Measurements from ENCODE around the gene ARHGEF7.
"Not testable (repeated sequence)": the region's sequence is repeated elsewhere in the genome, so short reads cannot be mapped to it uniquely, and the experiment has no call there.

The ARHGEF7 gene

GRCh38 chr13:111115061-111115964 lies at the start of gene ARHGEF7:
ARHGEF7 (plus strand) TSS chr13:111115310; CDS start chr13:111115527, 217 bp downstream.
- DNase-seq: no peak

GRCh38 chr13:111065698-111066097 lies 49.4 kb upstream of the ARHGEF7 start:
- DNase-seq: no peak

GRCh38 chr13:111066544-111066943 lies 48.6 kb upstream of the ARHGEF7 start:
- no peak for DNase-seq

- no peak for DNase-seq
Measured at GRCh38 chr13:111068009-111068350, 47.1 kb upstream of the ARHGEF7 start.

- not testable (repeated sequence) for DNase-seq
Measured at GRCh38 chr13:111071120-111071519, 44.0 kb upstream of the ARHGEF7 start.

GRCh38 chr13:111071526-111071925 lies 43.6 kb upstream of the ARHGEF7 start:
- not testable (repeated sequence) for DNase-seq

- no peak for DNase-seq
Measured at GRCh38 chr13:111074826-111075225, 40.3 kb upstream of the ARHGEF7 start.

GRCh38 chr13:111076155-111077013 lies 38.7 kb upstream of the ARHGEF7 start:
- no peak for DNase-seq

GRCh38 chr13:111079375-111079774 lies 35.7 kb upstream of the ARHGEF7 start:
- no peak for DNase-seq

GRCh38 chr13:111080642-111081041 lies 34.5 kb upstream of the ARHGEF7 start:
- no peak for DNase-seq

GRCh38 chr13:111082240-111082639 lies 32.9 kb upstream of the ARHGEF7 start:
- no peak for DNase-seq

- DNase-seq: not testable (repeated sequence)
Measured at GRCh38 chr13:111082769-111083168, 32.3 kb upstream of the ARHGEF7 start.

GRCh38 chr13:111083693-111084092 lies 31.4 kb upstream of the ARHGEF7 start:
- not testable (repeated sequence) for DNase-seq

- DNase-seq: no peak
Measured at GRCh38 chr13:111090169-111090568, 24.9 kb upstream of the ARHGEF7 start.

GRCh38 chr13:111092685-111093084 lies 22.4 kb upstream of the ARHGEF7 start:
- DNase-seq: no peak

GRCh38 chr13:111093136-111093535 lies 22.0 kb upstream of the ARHGEF7 start:
- no peak for DNase-seq

- DNase-seq: no peak
Measured at GRCh38 chr13:111093634-111094033, 21.5 kb upstream of the ARHGEF7 start.

- no peak for DNase-seq
Measured at GRCh38 chr13:111095031-111095840, 19.9 kb upstream of the ARHGEF7 start.

- DNase-seq: no peak
Measured at GRCh38 chr13:111095911-111096501, 19.1 kb upstream of the ARHGEF7 start.

GRCh38 chr13:111099290-111099689 lies 15.8 kb upstream of the ARHGEF7 start:
- no peak for DNase-seq

GRCh38 chr13:111110054-111110453 lies 5.1 kb upstream of the ARHGEF7 start:
- no peak for DNase-seq

GRCh38 chr13:111111376-111111937 lies 3.7 kb upstream of the ARHGEF7 start:
- DNase-seq: no peak
